ENCODE data around the gene P2RY8.
"Not testable (repeated sequence)": the region's sequence is repeated elsewhere in the genome, so short reads cannot be mapped to it uniquely, and the experiment has no call there.

P2RY8 gene

DNA sequence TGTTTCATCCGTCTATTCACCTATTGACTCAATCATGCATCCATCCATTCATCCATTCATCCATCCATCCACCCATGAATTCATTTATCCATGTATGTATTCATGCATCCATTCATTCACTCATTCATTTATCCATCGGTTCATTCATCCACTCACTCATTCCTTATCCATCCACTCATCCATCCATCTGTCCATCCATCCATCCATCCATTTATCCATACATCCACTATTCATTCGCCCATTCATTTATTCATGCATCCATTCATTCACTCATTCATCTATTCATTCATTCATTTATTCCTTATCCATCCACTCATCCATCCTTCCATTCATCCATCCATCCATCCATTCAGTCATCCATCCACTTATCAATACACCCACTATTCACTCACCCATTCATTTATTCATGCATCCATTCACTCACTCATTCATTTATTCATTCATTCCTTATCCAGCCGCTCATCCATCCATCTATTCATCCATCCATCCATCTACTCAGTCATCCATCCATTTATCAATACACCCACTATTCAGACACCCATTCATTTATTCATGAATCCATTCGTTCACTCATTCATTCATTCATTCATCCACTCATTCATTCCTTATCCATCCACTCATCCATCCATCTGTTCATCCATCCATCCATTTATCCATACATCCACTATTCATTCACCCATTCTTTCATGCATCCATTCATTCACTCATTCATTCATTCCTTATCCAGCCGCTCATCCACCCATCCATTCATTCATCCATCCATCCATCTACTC is 11.2 kb downstream of the P2RY8 start:
- in situ Hi-C loops (cut with HindIII; ENCODE audit: low pct_ligation_motif_present, low pct_unique_long_range_greater_than_20kb, low sequenced_read_pairs) = no loop called here
- DNase-seq = no peak

GRCh38 chrX:1524874-1525582 is 12.0 kb downstream of the P2RY8 start:
- in situ Hi-C loops (cut with HindIII; ENCODE audit: low pct_ligation_motif_present, low pct_unique_long_range_greater_than_20kb, low sequenced_read_pairs) = no loop called here
- no peak for DNase-seq

GRCh38 chrX:1522905-1523304 is 14.1 kb downstream of the P2RY8 start:
- DNase-seq; in situ Hi-C loops (cut with HindIII; ENCODE audit: low pct_ligation_motif_present, low pct_unique_long_range_greater_than_20kb, low sequenced_read_pairs): not testable (repeated sequence)

- DNase-seq = no peak
- in situ Hi-C loops (cut with HindIII; ENCODE audit: low pct_ligation_motif_present, low pct_unique_long_range_greater_than_20kb, low sequenced_read_pairs) = no loop called here
These were observed 15.5 kb downstream of the P2RY8 start for GRCh38 chrX:1521459-1521956.

GRCh38 chrX:1520350-1520749 is 16.6 kb downstream of the P2RY8 start:
- in situ Hi-C loops (cut with HindIII; ENCODE audit: low pct_ligation_motif_present, low pct_unique_long_range_greater_than_20kb, low sequenced_read_pairs) = no loop called here
- no peak for DNase-seq

DNA sequence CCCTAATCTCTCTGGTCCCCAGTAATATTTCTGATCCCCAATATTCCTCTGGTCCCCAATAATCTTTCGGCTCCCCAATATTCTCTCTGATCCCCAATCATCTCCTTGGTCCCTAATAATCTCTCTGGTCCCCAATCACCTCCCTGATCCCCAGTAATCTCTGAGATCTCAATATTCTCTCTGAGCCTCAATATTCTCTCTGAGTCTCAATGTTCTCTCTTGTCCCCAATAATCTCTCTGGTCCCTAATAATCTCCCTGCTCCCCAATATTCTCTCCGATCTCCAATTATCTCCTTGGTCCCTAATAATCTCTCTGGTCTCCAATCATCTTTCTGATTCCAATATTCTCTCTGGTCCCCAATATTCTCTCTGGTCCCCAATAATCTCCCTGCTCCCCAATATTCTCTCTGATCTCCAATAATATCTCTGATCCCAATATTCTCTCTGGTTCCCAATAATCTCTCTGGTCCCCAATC is 17.9 kb downstream of the P2RY8 start:
- in situ Hi-C loops (cut with HindIII; ENCODE audit: low pct_ligation_motif_present, low pct_unique_long_range_greater_than_20kb, low sequenced_read_pairs) = no loop called here
- no peak for DNase-seq

- in situ Hi-C loops (cut with HindIII; ENCODE audit: low pct_ligation_motif_present, low pct_unique_long_range_greater_than_20kb, low sequenced_read_pairs) = no loop called here
- DNase-seq = no peak
These were observed 18.5 kb downstream of the P2RY8 start for GRCh38 chrX:1518512-1518911.

DNA sequence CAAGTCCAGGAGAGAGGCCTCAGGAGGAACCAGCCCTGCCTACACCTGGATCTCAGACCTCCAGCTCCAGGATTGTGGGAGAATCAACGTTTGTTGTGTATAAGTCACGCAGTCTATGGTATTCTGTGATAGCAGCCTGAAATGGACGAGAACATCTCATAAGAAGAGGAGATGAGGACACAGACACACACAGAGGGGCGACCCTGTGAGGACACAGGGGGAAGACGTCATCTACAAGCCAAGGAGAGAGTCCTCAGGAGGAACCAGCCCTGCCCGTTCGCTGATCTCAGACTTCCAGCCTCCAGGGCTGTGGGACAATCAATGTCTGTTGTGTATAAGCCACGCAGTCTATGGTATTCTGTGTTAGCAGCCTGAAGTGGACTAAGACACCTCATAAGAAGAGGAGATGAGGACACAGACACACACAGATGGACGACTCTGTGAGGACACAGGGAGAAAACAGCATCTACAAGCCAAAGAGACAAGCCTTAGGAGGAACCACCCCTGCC is 20.3 kb downstream of the P2RY8 start:
- no peak for DNase-seq
- in situ Hi-C loops (cut with HindIII; ENCODE audit: low pct_ligation_motif_present, low pct_unique_long_range_greater_than_20kb, low sequenced_read_pairs) = no loop called here

DNA sequence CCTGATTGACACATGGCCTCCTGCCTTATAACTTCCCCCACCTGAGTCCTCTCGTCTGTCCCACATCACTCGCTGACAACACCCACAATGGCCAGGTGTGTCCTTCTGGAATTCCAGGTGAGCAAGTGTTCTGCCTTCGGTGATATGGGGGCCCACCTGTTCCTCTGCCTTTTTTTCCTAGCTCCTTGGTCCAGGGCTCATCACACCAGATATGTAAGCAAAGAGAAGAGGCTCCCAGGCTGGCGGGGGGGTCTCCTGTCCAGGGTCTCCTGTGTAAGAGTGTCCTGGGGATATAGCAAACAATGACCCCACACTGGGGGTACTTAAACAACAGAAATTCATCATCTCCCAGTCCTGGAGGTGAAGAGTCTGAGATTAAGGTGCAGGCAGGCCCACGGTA is 25.2 kb downstream of the P2RY8 start:
- DNase-seq = no peak
- in situ Hi-C loops (cut with HindIII; ENCODE audit: low pct_ligation_motif_present, low pct_unique_long_range_greater_than_20kb, low sequenced_read_pairs) = no loop called here

GRCh38 chrX:1511150-1511549 is 25.8 kb downstream of the P2RY8 start:
- in situ Hi-C loops (cut with HindIII; ENCODE audit: low pct_ligation_motif_present, low pct_unique_long_range_greater_than_20kb, low sequenced_read_pairs) = no loop called here
- DNase-seq = no peak

DNA sequence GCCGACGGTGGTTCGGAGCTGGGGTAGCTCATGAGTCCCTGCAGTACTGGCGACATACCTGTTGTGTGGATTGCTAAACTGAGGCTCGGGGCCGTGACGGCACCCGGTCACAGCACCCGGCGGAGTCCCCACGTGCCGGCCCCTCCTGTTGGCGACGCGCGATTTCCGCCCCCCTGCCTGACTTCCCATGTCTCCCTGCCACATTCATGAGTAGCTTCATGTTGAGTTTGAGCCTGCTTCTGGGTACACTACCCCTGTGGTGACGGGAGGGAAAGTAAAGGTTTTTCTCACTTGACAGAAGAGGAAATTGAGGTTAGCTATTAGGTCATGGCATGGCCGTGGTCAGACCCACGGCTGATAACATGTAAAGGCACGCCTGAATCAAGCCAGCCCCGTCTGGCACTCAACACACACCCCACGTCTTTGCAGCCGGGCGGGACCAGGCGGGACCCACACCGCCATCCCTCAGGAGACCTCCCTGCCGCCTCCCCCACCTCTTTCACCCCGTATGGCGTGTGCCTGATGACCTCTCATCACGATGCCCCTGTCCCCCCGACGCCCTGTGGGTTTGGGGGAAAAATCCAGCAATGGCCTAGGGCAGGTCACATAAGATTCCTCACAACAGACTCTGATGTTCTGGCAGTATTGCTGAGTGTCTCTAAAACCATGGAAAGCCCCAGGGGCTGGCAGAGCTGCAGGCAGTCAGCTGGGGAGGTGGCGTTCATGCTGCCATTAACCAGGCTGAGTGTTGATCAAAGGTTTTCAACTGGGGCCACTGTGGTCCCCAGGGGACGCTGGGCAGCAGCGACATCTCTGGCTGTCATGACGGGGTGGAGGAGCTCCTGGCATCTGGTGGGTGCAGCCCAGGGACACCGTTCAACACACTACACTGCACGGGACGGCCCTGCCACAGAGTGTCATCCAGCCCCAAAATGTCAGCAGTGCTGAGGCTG is 29.2 kb downstream of the P2RY8 start:
- DNase-seq = no peak
- in situ Hi-C loops (cut with HindIII; ENCODE audit: low pct_ligation_motif_present, low pct_unique_long_range_greater_than_20kb, low sequenced_read_pairs) = no loop called here

DNA sequence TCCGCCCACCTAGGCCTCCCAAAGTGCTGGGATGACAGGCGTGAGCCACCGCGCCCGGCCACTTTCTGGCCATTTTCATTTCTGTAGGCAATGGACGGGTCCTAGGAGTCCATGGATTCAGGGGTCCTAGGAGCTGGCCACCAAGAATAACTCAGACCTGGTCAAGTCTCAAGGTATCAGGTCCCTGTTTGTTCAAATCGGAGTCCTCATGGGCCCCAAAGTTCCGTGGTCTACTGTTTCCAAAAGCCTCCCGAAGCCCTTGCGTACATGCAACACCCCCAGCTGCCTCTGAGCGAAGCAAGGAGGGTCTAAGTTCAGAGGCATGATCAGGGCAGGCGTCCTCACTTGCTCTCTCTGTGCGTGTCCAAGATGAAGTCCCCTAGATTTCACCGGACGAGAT is 30.1 kb downstream of the P2RY8 start:
- in situ Hi-C loops (cut with HindIII; ENCODE audit: low pct_ligation_motif_present, low pct_unique_long_range_greater_than_20kb, low sequenced_read_pairs) = no loop called here
- no peak for DNase-seq

DNA sequence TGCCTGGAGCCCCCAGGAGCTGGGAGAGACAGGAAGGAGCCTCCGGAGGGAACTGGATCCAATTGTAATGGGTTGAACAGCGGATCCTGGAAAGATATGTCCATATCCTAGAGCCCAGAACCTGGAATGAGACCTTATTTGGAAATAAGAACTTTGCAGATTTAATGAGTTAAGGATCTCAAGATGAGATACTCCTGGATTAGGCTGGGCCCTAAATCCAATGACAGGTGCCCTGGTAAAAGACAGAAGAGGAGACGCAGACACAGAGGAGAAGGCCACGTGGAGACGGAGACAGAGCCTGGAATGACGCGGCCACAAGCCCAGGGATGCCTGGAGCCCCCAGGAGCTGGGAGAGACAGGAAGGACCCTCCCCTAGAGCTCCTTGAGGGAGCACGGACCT is 34.1 kb downstream of the P2RY8 start:
- in situ Hi-C loops (cut with HindIII; ENCODE audit: low pct_ligation_motif_present, low pct_unique_long_range_greater_than_20kb, low sequenced_read_pairs) = no loop called here

DNA sequence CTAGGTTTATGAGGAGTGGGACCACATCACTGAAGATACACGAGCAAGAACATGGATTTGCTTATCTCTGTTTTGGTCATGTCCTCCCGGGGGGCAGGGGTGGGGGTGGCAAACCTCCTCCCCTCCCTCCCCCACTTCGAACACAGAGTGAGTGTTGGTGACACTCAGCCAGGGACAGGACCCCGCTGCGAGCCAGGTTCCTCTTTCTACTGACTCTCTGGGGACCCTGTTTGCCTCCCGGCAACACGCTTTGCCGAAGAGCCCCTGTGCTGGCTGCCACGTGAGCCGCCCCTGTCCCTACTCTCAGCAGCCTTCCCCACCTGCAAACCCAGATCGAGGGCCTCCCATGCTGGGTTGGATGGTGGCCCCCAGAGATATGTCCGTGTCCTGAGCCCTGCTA is 34.7 kb downstream of the P2RY8 start:
- in situ Hi-C loops (cut with HindIII; ENCODE audit: low pct_ligation_motif_present, low pct_unique_long_range_greater_than_20kb, low sequenced_read_pairs) = no loop called here
- no peak for DNase-seq

More for the DNA sequence above, 34.1 kb downstream of the P2RY8 start:
- no peak for DNase-seq

- no peak for DNase-seq
These were observed 36.0 kb downstream of the P2RY8 start for GRCh38 chrX:1500701-1501624.

DNA sequence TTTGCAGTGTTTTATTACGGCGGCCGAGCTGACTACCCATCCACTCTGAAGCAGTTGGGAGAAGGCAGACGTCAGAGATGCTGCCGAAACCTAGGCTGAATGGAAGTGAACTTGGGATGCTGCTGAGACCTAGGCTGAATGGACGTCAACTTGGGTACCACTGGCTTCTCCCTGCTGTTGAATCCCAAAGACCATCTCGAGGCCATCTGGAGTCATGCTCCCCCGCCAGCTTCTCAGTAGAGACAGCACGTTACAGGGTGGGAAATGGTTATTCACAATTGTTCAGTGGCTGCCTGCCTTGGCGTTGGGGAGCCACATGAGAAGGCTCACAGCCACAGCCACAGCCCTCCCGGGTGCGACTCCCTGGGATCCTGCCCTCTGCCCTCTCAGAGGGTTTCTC is 40.9 kb downstream of the P2RY8 start:
- DNase-seq = no peak
- in situ Hi-C loops (cut with HindIII; ENCODE audit: low pct_ligation_motif_present, low pct_unique_long_range_greater_than_20kb, low sequenced_read_pairs) = no loop called here

More at GRCh38 chrX:1500701-1501624, 36.0 kb downstream of the P2RY8 start:
- in situ Hi-C loops (cut with HindIII; ENCODE audit: low pct_ligation_motif_present, low pct_unique_long_range_greater_than_20kb, low sequenced_read_pairs) = no loop called here

DNA sequence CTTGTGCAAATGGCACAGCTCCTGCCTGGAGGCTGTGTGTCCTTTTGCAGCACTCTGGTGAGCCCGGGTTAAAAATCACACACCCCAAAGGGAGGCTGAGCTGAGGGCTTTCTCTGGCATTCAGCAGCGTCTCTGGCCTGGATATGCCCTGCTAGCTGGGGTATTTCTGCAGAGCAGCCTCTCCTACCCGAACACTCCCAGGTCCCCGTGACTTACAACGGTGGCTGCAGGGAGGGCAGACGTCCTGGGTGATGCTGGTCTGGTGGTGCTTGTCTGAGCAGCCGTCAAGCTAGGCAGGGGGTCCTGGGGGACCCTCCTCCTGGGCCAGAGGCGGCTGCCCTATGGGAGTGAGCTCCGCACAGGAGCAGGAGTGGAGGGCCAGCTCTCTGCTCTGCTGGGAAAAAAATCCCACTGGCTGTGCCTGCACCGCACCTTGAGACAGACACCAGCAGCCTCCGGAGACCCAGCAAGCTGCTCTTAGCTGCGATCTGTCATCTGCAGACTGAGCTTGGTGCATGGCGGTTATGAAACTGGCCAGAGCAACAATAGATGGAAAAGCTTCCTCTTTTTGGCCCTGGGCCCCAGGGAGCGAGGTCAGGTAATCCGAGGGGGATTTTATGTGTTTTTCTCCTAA is 43.0 kb downstream of the P2RY8 start:
- no peak for DNase-seq
- in situ Hi-C loops (cut with HindIII; ENCODE audit: low pct_ligation_motif_present, low pct_unique_long_range_greater_than_20kb, low sequenced_read_pairs) = no loop called here

Data from ACHN (cell line).